Type B pancreatic cell (in vitro differentiated cells): ENCODE data around the gene NPL. TPM values are rescaled to one million over a fixed set of nuclear protein-coding genes. Genes with fewer than 3 reads are reported as not detected.

Source experiments
- DNase-seq: peaks from one replicate; pipeline ENCODE4 v3.0.0; 2021; ENCODE audit warnings: mixed read lengths; ENCODE audit not compliant: unreplicated experiment; ENCODE audit errors: extremely low spot score
- H3K27ac Mint-ChIP-seq: 2 replicates; pipeline ENCODE4 v1.8.0; 2021; ENCODE audit warnings: mild to moderate bottlenecking, mixed read lengths
- H3K27me3 Mint-ChIP-seq: 2 replicates; pipeline ENCODE4 v1.8.0; 2021; ENCODE audit warnings: mixed read lengths
- H3K36me3 Mint-ChIP-seq: 2 replicates; pipeline ENCODE4 v1.8.0; 2021; ENCODE audit warnings: mixed read lengths
- H3K4me1 Mint-ChIP-seq: one replicate; pipeline ENCODE4 v1.8.0; 2021; ENCODE audit warnings: mixed read lengths; ENCODE audit not compliant: unreplicated experiment
- H3K4me3 Mint-ChIP-seq: 2 replicates; pipeline ENCODE4 v1.8.0; 2021; ENCODE audit warnings: mild to moderate bottlenecking, mixed read lengths
- H3K9me3 Mint-ChIP-seq: 2 replicates; pipeline ENCODE4 v1.8.0; 2021; ENCODE audit warnings: mixed read lengths
- total RNA-seq: library from RNA; stranded (reverse); gene quantifications from 2 replicates; pipeline ENCODE4 v1.2.1, GENCODE V29; 2021; ENCODE audit warnings: low replicate concordance
- TF ChIP-seq, protein P1 (sequence below): fragments of 200-600 bp; sonication (generic); conservative IDR thresholded peaks from 2 replicates; pipeline ENCODE4 v1.5.0; 2021; ENCODE audit warnings: antibody characterized with exemption, mild to moderate bottlenecking

The NPL gene
- total RNA-seq, 1 donor from 2014 or later, result 4.6 TPM

GRCh38 chr1:182839209-182840066 lies 49.9 kb downstream of the NPL start, which contains the start of gene DHX9:
Gene DHX9, plus strand, starts transcription at chr1:182839347. Its CDS starts 3,220 bp downstream, at chr1:182842567.
- H3K4me1 Mint-ChIP-seq, result peaks cover 26% of the 10 kb centered on the region
- DNase-seq, result peak; percentile 98
- peak within 1 kb of the TSS; percentile 97 for H3K27ac Mint-ChIP-seq
- peaks cover 30% of the 10 kb centered on the region for H3K36me3 Mint-ChIP-seq
- H3K9me3 Mint-ChIP-seq, result no peaks in the 10 kb centered on the region
- no peaks in the 10 kb centered on the region for H3K27me3 Mint-ChIP-seq
- TF ChIP-seq, protein P1, sequence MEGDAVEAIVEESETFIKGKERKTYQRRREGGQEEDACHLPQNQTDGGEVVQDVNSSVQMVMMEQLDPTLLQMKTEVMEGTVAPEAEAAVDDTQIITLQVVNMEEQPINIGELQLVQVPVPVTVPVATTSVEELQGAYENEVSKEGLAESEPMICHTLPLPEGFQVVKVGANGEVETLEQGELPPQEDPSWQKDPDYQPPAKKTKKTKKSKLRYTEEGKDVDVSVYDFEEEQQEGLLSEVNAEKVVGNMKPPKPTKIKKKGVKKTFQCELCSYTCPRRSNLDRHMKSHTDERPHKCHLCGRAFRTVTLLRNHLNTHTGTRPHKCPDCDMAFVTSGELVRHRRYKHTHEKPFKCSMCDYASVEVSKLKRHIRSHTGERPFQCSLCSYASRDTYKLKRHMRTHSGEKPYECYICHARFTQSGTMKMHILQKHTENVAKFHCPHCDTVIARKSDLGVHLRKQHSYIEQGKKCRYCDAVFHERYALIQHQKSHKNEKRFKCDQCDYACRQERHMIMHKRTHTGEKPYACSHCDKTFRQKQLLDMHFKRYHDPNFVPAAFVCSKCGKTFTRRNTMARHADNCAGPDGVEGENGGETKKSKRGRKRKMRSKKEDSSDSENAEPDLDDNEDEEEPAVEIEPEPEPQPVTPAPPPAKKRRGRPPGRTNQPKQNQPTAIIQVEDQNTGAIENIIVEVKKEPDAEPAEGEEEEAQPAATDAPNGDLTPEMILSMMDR, result peak; percentile 57
- peak within 1 kb of the TSS; percentile 98 for H3K4me3 Mint-ChIP-seq

GRCh38 chr1:182841368-182841988 lies 51.9 kb downstream of the NPL start:
- Mint-ChIP-seq H3K27ac (peak overlapping the region; percentile 97), H3K36me3 (peaks cover 39% of the 10 kb centered on the region), H3K9me3 (no peaks in the 10 kb centered on the region), H3K4me3 (peak overlapping the region; percentile 98), H3K4me1 (peaks cover 29% of the 10 kb centered on the region), H3K27me3 (no peaks in the 10 kb centered on the region)
- TF ChIP-seq, protein P1, result no peak
- no peak for DNase-seq

DNA sequence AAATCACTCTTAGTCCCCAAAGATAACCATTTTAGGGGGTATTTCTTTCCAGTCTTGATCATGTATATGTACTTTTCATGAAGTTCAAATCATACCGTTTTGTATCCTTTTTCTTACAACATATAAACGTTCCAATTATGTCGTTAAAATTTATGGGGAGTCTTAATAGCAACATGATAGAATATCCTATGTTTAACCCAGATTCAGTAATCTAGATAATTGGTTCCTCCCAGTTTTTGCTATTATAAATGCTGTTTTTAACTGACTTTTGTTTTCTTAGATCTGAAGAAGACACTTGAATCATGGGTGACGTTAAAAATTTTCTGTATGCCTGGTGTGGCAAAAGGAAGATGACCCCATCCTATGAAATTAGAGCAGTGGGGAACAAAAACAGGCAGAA lies 52.7 kb downstream of the NPL start:
- DNase-seq, result no peak
- Mint-ChIP-seq H3K4me1 (peaks cover 29% of the 10 kb centered on the region), H3K27ac (peak overlapping the region; percentile 97), H3K36me3 (peaks cover 46% of the 10 kb centered on the region), H3K9me3 (no peaks in the 10 kb centered on the region), H3K4me3 (peak overlapping the region; percentile 74), H3K27me3 (no peaks in the 10 kb centered on the region)
- TF ChIP-seq, protein P1, result no peak

- DNase-seq, result no peak
- no peaks in the 10 kb centered on the region for H3K27me3 Mint-ChIP-seq
- H3K27ac Mint-ChIP-seq, result no peak overlapping the region
- peaks cover 56% of the 10 kb centered on the region for H3K36me3 Mint-ChIP-seq
- TF ChIP-seq, protein P1, result no peak
- no peaks in the 10 kb centered on the region for H3K9me3 Mint-ChIP-seq
- H3K4me1 Mint-ChIP-seq, result peaks cover 25% of the 10 kb centered on the region
- no peak overlapping the region for H3K4me3 Mint-ChIP-seq
Observed at GRCh38 chr1:182845379-182845778, 55.8 kb downstream of the NPL start.

DNA sequence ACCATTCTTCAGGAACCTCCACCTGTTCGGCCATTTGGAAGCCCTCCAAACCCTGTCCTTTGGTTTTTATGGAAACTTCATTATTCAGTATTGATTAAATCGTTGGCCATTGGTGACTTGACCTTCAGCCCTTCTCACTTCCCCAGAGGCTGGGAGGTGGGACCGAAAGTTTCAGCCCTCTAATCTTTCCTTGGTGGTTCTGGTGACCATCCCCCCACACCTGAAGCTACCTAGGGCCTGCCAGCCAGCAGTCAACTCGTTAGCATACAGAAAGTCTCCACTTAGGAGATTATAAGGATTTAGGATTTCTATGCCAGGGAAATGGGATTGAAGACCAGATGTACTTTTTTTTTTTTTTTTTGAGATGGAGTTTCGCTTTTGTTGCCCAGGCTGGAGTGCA lies 56.3 kb downstream of the NPL start:
- Mint-ChIP-seq H3K9me3 (no peaks in the 10 kb centered on the region), H3K4me1 (peaks cover 20% of the 10 kb centered on the region), H3K36me3 (peaks cover 53% of the 10 kb centered on the region), H3K27me3 (no peaks in the 10 kb centered on the region), H3K27ac (no peak overlapping the region), H3K4me3 (peak overlapping the region; percentile 33)
- no peak for DNase-seq
- TF ChIP-seq, protein P1, result no peak
